Limb (tissue), 2 donors: Measurements from ENCODE around the gene THAP4.
"Not testable (repeated sequence)": the region's sequence is repeated elsewhere in the genome, so short reads cannot be mapped to it uniquely, and the experiment has no call there.

Experiments used
- DNase-seq, 2 donors: peaks; one replicate each; pipeline ENCODE4 v3.0.0-alpha.2; 2016; ENCODE audit errors: extremely low spot score in 2 of 2

THAP4 gene

GRCh38 chr2:241613017-241613780 is 23.8 kb downstream of the THAP4 start:
- DNase-seq: no peak

- DNase-seq: no peak
Observed at GRCh38 chr2:241612156-241613016, 24.6 kb downstream of the THAP4 start.

GRCh38 chr2:241611062-241611461 is 25.9 kb downstream of the THAP4 start:
- no peak for DNase-seq

GRCh38 chr2:241609859-241610793 is 26.8 kb downstream of the THAP4 start:
- DNase-seq: peak; percentile 73 to 86

- DNase-seq: no peak
Observed at GRCh38 chr2:241608881-241609280, 28.1 kb downstream of the THAP4 start.

- DNase-seq: no peak
Observed at GRCh38 chr2:241607162-241607885, 29.6 kb downstream of the THAP4 start.

GRCh38 chr2:241606186-241606585 is 30.8 kb downstream of the THAP4 start:
- no peak for DNase-seq

GRCh38 chr2:241603686-241604085 is 33.3 kb downstream of the THAP4 start:
- DNase-seq: no peak

GRCh38 chr2:241602720-241603119 is 34.2 kb downstream of the THAP4 start:
- no peak for DNase-seq

- DNase-seq: no peak
Observed at GRCh38 chr2:241601841-241602240, 35.1 kb downstream of the THAP4 start.

- DNase-seq: no peak
Observed at GRCh38 chr2:241599615-241600014, 37.3 kb downstream of the THAP4 start.

- DNase-seq: no peak
Observed at GRCh38 chr2:241598487-241598886, 38.5 kb downstream of the THAP4 start.

- no peak for DNase-seq
Observed at GRCh38 chr2:241598061-241598460, 38.9 kb downstream of the THAP4 start.

GRCh38 chr2:241597561-241597960 is 39.4 kb downstream of the THAP4 start:
- no peak for DNase-seq

- no peak for DNase-seq
Observed at GRCh38 chr2:241595600-241596140, 41.3 kb downstream of the THAP4 start.

GRCh38 chr2:241593271-241593670 is 43.7 kb downstream of the THAP4 start:
- DNase-seq: no peak

- DNase-seq: no peak
Observed at GRCh38 chr2:241592126-241592845, 44.7 kb downstream of the THAP4 start.

GRCh38 chr2:241590496-241591455 is 46.2 kb downstream of the THAP4 start:
- not testable (repeated sequence) for DNase-seq

- DNase-seq: not testable (repeated sequence)
Observed at GRCh38 chr2:241589863-241590262, 47.1 kb downstream of the THAP4 start.
